ENCODE measurements around the gene UGT1A9.
"Not testable (repeated sequence)": the region's sequence is repeated elsewhere in the genome, so short reads cannot be mapped to it uniquely, and the experiment has no call there.

Gene UGT1A9

DNA sequence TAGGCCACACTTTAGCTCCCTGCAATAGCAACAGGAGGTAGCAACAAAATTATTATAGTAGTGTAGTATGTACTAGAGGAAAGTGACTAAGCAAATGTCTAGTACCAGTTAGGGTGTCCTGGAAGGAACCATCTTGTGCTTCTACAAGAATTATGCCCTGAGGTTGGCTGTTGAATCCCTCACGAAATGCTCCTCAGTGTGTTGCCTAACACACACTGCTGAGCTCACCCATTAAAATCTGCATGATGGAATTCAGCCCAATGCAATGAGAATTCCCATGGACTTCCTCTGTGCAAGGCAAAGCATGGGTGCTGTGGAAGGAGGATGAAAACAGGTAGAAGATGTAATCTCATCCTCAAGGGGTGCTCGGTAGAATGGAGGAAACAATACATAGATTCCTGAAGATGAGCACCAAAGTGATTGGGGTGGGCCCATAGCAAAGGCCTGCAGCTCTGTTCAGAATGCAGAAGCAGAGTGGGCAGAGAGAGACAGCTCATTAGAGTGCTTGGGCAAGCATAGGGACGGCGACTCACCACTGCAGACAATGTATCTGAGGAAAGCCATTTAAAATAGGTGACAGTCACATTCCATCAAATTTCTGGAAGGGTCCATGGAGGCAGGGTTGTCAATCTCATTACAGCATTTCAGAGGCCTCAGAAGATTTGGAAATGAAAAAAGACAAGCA lies 8.8 kb downstream of the UGT1A9 start:
- in situ Hi-C loops (cut with MboI; ENCODE audit: low sequenced_read_pairs), result no loop called here

- in situ Hi-C loops (cut with MboI; ENCODE audit: low sequenced_read_pairs), result no loop called here
These were observed 9.9 kb downstream of the UGT1A9 start, which contains the start of gene UGT1A7 for GRCh38 chr2:233681521-233682099. UGT1A7 (plus strand) TSS chr2:233681901; CDS start chr2:233681938, 37 bp downstream.

DNA sequence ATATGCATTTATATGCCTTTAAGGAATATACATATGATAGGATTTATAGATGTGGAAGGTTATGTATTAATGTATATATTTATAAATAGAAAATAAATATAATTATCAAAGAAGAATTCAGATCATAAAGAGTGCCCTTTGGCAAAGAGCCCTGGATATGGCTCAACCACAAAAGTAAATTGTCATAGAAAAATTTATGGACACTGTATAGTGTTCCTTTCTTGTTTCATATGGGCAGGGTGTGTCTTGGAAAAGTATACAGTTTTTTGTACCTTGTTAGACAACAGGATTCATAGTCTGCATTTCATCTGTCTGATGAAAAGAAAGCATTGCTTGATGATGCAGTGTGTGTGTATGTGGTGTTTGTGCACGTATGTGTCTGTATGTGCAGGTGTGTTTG lies 12.9 kb downstream of the UGT1A9 start:
- in situ Hi-C loops (cut with MboI; ENCODE audit: low sequenced_read_pairs), result no loop called here

DNA sequence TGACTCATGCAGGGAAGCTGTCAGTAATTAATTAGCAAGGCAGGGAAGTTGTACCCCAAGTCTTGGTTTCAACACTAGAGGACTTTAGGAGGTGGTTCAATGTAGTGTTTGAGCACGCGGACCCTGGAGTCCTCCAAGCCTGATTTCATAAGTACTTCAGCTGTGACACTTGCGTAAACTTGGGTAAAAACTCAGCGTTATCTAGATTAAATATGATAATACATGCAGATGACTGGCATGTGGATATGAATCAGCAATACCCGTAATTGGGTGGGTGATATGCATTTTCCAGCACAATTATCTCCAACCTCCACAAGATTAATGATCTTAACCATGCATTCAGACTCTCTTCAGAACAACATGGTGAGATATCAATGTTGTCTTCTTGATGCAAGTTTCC lies 15.2 kb downstream of the UGT1A9 start:
- in situ Hi-C loops (cut with MboI; ENCODE audit: low sequenced_read_pairs), result no loop called here

DNA sequence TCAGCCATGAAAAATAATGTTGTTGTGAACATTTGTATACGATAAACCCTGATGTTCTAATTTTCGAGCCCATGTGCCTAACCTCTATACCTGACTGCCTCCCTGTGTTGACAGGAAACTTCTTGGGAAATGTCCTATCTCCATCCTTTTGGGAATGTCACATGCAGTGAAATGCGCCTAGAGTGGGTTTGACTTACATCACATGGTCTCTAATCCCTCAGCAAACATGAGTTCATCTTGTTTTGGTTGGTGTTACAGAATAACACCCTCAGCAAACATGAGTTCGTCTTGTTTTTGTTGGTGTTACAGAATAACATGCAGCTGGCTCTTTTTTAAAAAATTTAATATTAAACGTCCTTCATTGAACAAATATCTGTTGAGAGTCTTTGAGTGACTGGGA lies 16.6 kb downstream of the UGT1A9 start:
- in situ Hi-C loops (cut with MboI; ENCODE audit: low sequenced_read_pairs), result no loop called here

- in situ Hi-C loops (cut with MboI; ENCODE audit: low sequenced_read_pairs), result no loop called here
These were observed 17.3 kb downstream of the UGT1A9 start for GRCh38 chr2:233689031-233689430.

DNA sequence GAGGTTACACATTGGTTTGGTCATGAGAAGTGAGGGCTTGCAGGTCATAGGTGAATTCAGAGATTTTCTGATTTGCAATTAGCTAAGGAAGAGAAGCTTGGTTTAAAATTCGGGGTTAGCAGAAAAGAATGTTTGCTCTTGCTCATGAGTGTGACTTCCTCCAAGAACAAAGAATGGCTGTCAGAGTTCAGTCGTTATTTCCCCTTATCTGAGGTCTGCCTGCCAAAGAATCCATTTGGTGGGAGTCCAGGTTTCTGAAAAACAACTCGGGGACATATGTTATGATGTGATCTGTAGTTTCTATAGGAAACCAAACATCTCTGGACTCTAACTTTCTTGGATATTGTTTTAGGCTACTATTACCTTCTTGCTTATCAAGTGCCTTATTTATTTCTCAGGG lies 17.8 kb downstream of the UGT1A9 start:
- in situ Hi-C loops (cut with MboI; ENCODE audit: low sequenced_read_pairs), result no loop called here

GRCh38 chr2:233690444-233690843 lies 18.7 kb downstream of the UGT1A9 start:
- in situ Hi-C loops (cut with MboI; ENCODE audit: low sequenced_read_pairs), result no loop called here

DNA sequence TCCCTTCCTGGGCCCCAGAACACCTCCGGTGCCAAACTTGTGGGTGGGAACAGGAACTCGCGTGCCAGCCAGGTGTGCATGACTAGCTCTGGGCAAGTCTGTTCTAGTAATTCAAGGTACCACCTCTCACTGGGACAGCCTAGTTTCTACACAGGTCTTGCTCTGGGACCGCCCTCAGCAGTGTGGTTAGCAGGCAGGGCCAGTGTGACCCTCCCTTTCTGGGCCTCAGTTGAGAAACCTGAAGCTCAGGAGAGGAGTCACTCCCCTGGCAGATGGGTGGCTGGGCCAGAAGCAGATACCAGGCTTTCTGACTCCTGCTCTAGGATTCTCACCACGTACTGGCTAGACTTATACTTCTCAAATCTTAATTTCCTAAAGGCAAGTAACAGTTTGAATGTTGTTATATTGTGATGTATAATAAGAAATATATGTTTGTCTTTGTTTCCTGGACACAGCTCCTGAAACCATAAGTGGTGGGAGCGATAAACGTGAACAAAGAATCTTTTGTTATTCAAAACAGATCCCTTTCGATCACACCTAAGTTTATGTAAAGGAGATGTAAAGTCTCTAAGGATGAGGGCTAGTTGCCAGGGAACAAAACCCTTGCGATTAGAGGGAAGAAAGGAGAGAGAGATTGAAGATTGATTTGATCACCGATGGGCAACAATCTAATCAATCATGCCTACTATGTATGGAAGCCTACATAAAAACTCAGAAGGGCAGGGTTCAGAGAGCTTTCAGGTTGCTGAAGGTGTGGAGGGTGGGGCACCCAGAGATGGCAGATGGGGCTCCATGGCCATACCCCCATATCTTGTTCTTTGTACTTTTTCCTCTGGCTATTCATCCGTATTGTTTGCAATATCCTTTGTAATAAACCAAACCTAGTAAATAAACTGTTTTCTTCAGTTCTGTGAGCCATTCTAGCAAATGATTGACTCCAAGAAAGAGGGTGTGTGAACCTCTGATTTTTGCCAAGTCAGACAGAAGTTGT lies 20.0 kb downstream of the UGT1A9 start:
- in situ Hi-C loops (cut with MboI; ENCODE audit: low sequenced_read_pairs), result no loop called here

DNA sequence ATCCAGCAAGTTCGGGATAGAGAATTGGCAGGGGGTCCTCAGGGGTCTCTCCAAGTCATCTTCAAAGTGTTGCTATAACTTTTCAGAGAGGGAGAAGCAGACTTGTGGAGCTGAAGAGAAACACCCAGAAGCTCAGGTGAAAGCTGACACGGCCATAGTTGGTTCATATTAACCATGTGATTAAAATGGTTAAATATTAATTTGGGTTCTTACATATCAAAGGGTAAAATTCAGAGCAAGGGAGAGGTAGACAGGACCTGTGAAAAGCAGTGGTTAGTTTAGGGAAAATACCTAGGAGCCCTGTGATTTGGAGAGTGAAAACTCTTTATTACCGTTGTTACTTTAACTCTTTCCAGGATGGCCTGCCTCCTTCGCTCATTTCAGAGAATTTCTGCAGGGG lies 20.9 kb downstream of the UGT1A9 start, which contains the start of gene UGT1A6:
Gene UGT1A6, plus strand, starts transcription at position 243 of the 400 bp plus-strand sequence. Its CDS starts 115 bp downstream, at position 358.
- in situ Hi-C loops (cut with MboI; ENCODE audit: low sequenced_read_pairs), result no loop called here

GRCh38 chr2:233693963-233694362 lies 22.3 kb downstream of the UGT1A9 start:
- in situ Hi-C loops (cut with MboI; ENCODE audit: low sequenced_read_pairs), result no loop called here

GRCh38 chr2:233698740-233699139 lies 27.0 kb downstream of the UGT1A9 start:
- in situ Hi-C loops (cut with MboI; ENCODE audit: low sequenced_read_pairs), result no loop called here

- in situ Hi-C loops (cut with MboI; ENCODE audit: low sequenced_read_pairs), result no loop called here
These were observed 27.8 kb downstream of the UGT1A9 start for GRCh38 chr2:233699424-233700027.

GRCh38 chr2:233700028-233700635 lies 28.4 kb downstream of the UGT1A9 start:
- in situ Hi-C loops (cut with MboI; ENCODE audit: low sequenced_read_pairs), result no loop called here

DNA sequence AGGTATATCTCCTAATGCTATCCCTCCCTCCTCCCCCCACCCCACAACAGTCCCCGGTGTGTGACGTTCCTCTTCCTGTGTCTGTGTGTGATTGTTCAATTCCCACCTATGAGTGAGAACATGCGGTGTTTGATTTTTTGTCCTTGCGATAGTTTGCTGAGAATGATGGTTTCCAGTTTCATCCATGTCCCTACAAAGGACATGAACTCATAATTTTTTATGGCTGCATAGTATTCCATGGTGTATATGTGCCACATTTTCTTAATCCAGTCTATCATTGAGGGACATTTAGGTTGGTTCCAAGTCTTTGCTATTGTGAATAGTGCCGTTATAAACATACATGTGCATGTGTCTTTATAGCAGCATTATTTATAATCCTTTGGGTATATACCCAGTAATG lies 29.1 kb downstream of the UGT1A9 start:
- in situ Hi-C loops (cut with MboI; ENCODE audit: low sequenced_read_pairs), result not testable (repeated sequence)

- in situ Hi-C loops (cut with MboI; ENCODE audit: low sequenced_read_pairs), result no loop called here
These were observed 30.5 kb downstream of the UGT1A9 start for GRCh38 chr2:233702238-233702637.

DNA sequence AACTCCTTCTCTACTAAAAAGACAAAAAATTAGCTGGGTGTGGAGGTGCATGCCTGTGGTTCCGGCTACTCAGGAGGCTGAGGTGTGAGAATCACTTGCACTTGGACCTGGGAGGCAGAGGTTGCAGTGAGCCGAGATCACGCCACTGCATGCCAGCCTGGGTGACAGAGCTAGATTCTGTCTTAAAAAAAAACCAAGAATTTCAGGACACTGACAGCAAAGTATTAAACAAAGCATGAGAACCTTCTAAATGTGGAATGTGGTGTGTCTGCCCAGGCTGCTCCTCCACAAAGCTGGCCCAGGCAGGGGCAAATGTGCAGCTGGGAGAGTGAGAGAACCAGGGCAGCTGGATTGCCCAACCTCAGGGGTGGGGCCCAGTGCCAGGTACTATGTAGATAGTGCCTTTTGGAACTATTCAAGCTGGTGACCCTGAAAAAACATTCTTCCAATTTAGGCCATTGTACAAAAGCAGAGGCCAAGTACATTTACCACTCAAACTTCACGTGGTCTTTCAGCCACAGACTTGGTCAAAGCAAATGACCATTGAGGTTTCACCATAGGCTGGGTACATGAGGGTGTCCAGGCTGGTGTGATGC lies 34.3 kb downstream of the UGT1A9 start:
- in situ Hi-C loops (cut with MboI; ENCODE audit: low sequenced_read_pairs), result no loop called here

GRCh38 chr2:233706720-233707119 lies 35.0 kb downstream of the UGT1A9 start:
- in situ Hi-C loops (cut with MboI; ENCODE audit: low sequenced_read_pairs), result no loop called here

DNA sequence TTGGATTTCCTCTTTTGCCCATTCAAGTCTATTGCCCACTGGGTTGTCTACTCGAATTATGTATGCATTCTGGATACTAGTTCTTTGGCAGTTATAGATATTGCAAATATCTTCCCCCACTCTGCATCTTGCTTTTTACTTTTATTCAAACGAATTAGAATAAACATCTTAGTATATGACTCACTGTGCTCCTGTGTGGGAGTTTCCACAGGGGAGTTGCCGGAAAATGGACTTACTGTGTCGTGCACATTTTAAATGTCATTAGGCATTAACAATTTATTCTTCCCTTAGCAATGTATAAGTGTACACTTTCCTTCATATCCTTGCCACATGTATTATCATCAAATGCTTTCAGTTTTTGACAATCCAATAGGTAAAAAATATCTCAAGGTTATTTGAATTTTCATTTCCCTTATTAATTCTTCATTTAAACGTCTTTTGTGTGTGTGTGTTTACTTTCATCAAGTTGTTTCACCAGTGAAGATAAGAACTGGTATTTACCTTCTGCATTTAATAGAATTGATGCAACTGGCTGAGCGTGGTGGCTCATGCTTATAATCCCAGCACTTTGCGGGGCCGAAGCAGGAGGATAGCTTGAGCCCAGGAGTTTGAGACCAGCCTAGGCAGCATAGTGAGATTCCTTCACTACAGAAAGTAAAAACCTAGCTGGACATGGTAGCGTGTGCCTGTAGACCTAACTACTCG lies 36.4 kb downstream of the UGT1A9 start:
- in situ Hi-C loops (cut with MboI; ENCODE audit: low sequenced_read_pairs), result no loop called here

GRCh38 chr2:233708942-233709341 lies 37.2 kb downstream of the UGT1A9 start:
- in situ Hi-C loops (cut with MboI; ENCODE audit: low sequenced_read_pairs), result no loop called here

All from HL-60/S4 (cell line).